ENCODE measurements around the gene FUNDC2. TPM values are rescaled to one million over a fixed set of nuclear protein-coding genes. Genes with fewer than 3 reads are reported as not detected.

FUNDC2 gene
- total RNA-seq, 1 donor from 2014 or later = 43.7 TPM

GRCh38 chrX:155046811-155047528 lies 20.3 kb downstream of the FUNDC2 start:
- DNase-seq (ENCODE audit: low read depth) = no peak
- TF ChIP-seq CTCF (IDR thresholded peaks at IDR 0.05; ENCODE audit: insufficient read depth, low read length, poor library complexity, severe bottlenecking) = no peak
- H3K36me3 ChIP-seq (ENCODE audit: control insufficient read depth, insufficient read depth, low read length) = no peaks in the 10 kb centered on the region
- no peak overlapping the region for H3K4me3 ChIP-seq (ENCODE audit: low read depth, low read length)
- no peaks in the 10 kb centered on the region for H3K27me3 ChIP-seq (ENCODE audit: control insufficient read depth, insufficient read depth, low read length)

- Histone ChIP-seq H3K4me3 (ENCODE audit: low read depth, low read length) (no peak overlapping the region), H3K36me3 (ENCODE audit: control insufficient read depth, insufficient read depth, low read length) (no peaks in the 10 kb centered on the region), H3K27me3 (ENCODE audit: control insufficient read depth, insufficient read depth, low read length) (no peaks in the 10 kb centered on the region)
- DNase-seq (ENCODE audit: low read depth) = no peak
- TF ChIP-seq CTCF (IDR thresholded peaks at IDR 0.05; ENCODE audit: insufficient read depth, low read length, poor library complexity, severe bottlenecking) = peak; percentile 65
Measured at GRCh38 chrX:155048977-155049619, 22.5 kb downstream of the FUNDC2 start.

- Histone ChIP-seq H3K36me3 (ENCODE audit: control insufficient read depth, insufficient read depth, low read length) (no peaks in the 10 kb centered on the region), H3K4me3 (ENCODE audit: low read depth, low read length) (no peak overlapping the region), H3K27me3 (ENCODE audit: control insufficient read depth, insufficient read depth, low read length) (no peaks in the 10 kb centered on the region)
- no peak for TF ChIP-seq CTCF (IDR thresholded peaks at IDR 0.05; ENCODE audit: insufficient read depth, low read length, poor library complexity, severe bottlenecking)
- DNase-seq (ENCODE audit: low read depth) = no peak
Measured at GRCh38 chrX:155052738-155053498, 26.3 kb downstream of the FUNDC2 start.

GRCh38 chrX:155053656-155054055 lies 27.0 kb downstream of the FUNDC2 start:
- TF ChIP-seq CTCF (IDR thresholded peaks at IDR 0.05; ENCODE audit: insufficient read depth, low read length, poor library complexity, severe bottlenecking) = no peak
- no peak overlapping the region for H3K4me3 ChIP-seq (ENCODE audit: low read depth, low read length)
- DNase-seq (ENCODE audit: low read depth) = no peak

GRCh38 chrX:155054255-155054654 lies 27.6 kb downstream of the FUNDC2 start:
- Histone ChIP-seq H3K27me3 (ENCODE audit: control insufficient read depth, insufficient read depth, low read length) (no peaks in the 10 kb centered on the region), H3K4me3 (ENCODE audit: low read depth, low read length) (no peak overlapping the region), H3K36me3 (ENCODE audit: control insufficient read depth, insufficient read depth, low read length) (no peaks in the 10 kb centered on the region)
- no peak for DNase-seq (ENCODE audit: low read depth)
- no peak for TF ChIP-seq CTCF (IDR thresholded peaks at IDR 0.05; ENCODE audit: insufficient read depth, low read length, poor library complexity, severe bottlenecking)

More at GRCh38 chrX:155053656-155054055, 27.0 kb downstream of the FUNDC2 start:
- no peaks in the 10 kb centered on the region for H3K27me3 ChIP-seq (ENCODE audit: control insufficient read depth, insufficient read depth, low read length)
- H3K36me3 ChIP-seq (ENCODE audit: control insufficient read depth, insufficient read depth, low read length) = no peaks in the 10 kb centered on the region
